ENCODE results near the gene ANAPC16.

ANAPC16 gene

DNA sequence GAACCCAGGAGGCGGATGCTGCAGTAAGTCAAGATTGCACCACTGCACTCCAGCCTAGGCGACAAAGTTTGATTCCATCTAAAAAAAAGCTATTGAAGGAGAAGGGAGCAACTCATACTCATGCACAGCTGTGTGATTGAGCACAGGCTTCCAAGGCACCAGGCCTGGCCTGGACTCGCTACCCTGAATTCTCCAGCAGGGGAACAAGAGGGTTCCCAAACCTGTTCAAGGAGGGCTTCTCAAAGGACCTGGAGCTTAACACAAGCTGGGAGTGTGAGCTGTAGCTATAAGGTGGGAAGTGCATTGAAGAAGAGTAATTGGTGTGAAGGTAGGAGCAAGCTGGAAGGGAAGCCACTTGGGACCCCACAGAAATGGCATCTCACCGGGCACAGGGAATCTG is 42.8 kb downstream of the ANAPC16 start:
- TF ChIP-seq EZH2 (IDR thresholded peaks at IDR 0.05; ENCODE audit: borderline replicate concordance, low read length) = no peak
- TF ChIP-seq, protein P1, sequence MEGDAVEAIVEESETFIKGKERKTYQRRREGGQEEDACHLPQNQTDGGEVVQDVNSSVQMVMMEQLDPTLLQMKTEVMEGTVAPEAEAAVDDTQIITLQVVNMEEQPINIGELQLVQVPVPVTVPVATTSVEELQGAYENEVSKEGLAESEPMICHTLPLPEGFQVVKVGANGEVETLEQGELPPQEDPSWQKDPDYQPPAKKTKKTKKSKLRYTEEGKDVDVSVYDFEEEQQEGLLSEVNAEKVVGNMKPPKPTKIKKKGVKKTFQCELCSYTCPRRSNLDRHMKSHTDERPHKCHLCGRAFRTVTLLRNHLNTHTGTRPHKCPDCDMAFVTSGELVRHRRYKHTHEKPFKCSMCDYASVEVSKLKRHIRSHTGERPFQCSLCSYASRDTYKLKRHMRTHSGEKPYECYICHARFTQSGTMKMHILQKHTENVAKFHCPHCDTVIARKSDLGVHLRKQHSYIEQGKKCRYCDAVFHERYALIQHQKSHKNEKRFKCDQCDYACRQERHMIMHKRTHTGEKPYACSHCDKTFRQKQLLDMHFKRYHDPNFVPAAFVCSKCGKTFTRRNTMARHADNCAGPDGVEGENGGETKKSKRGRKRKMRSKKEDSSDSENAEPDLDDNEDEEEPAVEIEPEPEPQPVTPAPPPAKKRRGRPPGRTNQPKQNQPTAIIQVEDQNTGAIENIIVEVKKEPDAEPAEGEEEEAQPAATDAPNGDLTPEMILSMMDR (IDR thresholded peaks at IDR 0.05; ENCODE audit: low read length) = no peak
- no peak overlapping the region for H2AFZ ChIP-seq (ENCODE audit: low read length)
- no peaks in the 10 kb centered on the region for H3K36me3 ChIP-seq (ENCODE audit: insufficient read depth, low read length)
- peak overlapping the region; percentile 90 for H3K27ac ChIP-seq (ENCODE audit: low read depth, low read length, poor library complexity, severe bottlenecking)
- no peak overlapping the region for H3K4me2 ChIP-seq (ENCODE audit: low read length)
- no peak overlapping the region for H3K9ac ChIP-seq (ENCODE audit: low read length)
- no peaks in the 10 kb centered on the region for H3K9me3 ChIP-seq (ENCODE audit: low read length)
- H3K27me3 ChIP-seq (ENCODE audit: insufficient read depth, low read length) = no peaks in the 10 kb centered on the region
- peaks cover 70% of the 10 kb centered on the region for H3K4me1 ChIP-seq (ENCODE audit: insufficient read depth, low read length, severe bottlenecking)
- no peaks in the 10 kb centered on the region for H3F3A ChIP-seq (ENCODE audit: insufficient read depth, low read length)
- H3K79me2 ChIP-seq (ENCODE audit: insufficient read depth, low read length) = no peaks in the 10 kb centered on the region
- no peaks in the 10 kb centered on the region for H4K20me1 ChIP-seq (ENCODE audit: insufficient read depth, low read length)
- H3K9me2 ChIP-seq (ENCODE audit: low read depth, low read length) = no peaks in the 10 kb centered on the region
- H3K4me3 ChIP-seq (ENCODE audit: low read depth, low read length, poor library complexity, severe bottlenecking) = no peak overlapping the region

DNA sequence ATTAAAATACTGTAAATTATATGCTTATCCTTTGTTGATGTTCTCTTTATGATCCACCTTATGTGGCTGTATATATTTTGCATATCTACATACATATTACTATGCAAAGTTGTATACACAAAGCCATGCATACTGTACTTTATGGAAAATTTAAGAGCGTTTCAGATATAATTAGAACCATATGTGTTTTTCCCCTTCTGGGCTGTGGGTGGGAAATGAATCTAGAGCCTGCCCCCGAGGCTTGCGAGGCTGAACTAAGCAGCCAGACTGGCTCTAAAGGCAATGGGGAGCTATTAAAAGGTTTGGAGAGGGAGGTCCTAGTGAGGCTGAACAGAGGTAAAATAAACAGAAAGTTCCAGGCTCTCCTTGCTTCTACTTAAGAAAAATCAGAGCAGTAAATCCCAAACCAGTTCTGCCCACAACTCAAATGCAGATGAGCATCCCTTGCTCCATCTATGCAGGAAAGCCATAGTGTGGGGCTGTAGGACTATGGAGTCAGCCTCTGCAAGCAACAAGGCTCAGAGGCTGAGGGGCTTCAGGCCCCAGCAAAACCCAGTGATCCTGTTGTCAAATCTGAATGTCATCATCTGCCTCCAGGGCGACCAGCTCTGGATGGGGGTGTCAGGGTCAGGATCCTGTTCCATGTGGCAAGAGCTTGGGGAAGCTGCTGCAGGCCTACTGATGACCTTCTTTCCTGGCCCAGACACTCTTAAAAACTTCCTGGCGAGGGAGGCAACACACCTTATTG is 43.9 kb downstream of the ANAPC16 start:
- Histone ChIP-seq H4K20me1 (ENCODE audit: insufficient read depth, low read length) (no peaks in the 10 kb centered on the region), H3K36me3 (ENCODE audit: insufficient read depth, low read length) (no peaks in the 10 kb centered on the region), H2AFZ (ENCODE audit: low read length) (no peak overlapping the region), H3K9ac (ENCODE audit: low read length) (peak overlapping the region; percentile 71), H3K27me3 (ENCODE audit: insufficient read depth, low read length) (no peaks in the 10 kb centered on the region), H3F3A (ENCODE audit: insufficient read depth, low read length) (no peaks in the 10 kb centered on the region), H3K9me2 (ENCODE audit: low read depth, low read length) (no peaks in the 10 kb centered on the region), H3K27ac (ENCODE audit: low read depth, low read length, poor library complexity, severe bottlenecking) (peak overlapping the region; percentile 90), H3K9me3 (ENCODE audit: low read length) (no peaks in the 10 kb centered on the region), H3K4me3 (ENCODE audit: low read depth, low read length, poor library complexity, severe bottlenecking) (peak overlapping the region; percentile 57), H3K79me2 (ENCODE audit: insufficient read depth, low read length) (no peaks in the 10 kb centered on the region), H3K4me2 (ENCODE audit: low read length) (peak overlapping the region; percentile 70), H3K4me1 (ENCODE audit: insufficient read depth, low read length, severe bottlenecking) (peaks cover 65% of the 10 kb centered on the region)
- TF ChIP-seq EZH2 (IDR thresholded peaks at IDR 0.05; ENCODE audit: borderline replicate concordance, low read length) = no peak
- TF ChIP-seq, protein P1 (IDR thresholded peaks at IDR 0.05; ENCODE audit: low read length) = no peak

DNA sequence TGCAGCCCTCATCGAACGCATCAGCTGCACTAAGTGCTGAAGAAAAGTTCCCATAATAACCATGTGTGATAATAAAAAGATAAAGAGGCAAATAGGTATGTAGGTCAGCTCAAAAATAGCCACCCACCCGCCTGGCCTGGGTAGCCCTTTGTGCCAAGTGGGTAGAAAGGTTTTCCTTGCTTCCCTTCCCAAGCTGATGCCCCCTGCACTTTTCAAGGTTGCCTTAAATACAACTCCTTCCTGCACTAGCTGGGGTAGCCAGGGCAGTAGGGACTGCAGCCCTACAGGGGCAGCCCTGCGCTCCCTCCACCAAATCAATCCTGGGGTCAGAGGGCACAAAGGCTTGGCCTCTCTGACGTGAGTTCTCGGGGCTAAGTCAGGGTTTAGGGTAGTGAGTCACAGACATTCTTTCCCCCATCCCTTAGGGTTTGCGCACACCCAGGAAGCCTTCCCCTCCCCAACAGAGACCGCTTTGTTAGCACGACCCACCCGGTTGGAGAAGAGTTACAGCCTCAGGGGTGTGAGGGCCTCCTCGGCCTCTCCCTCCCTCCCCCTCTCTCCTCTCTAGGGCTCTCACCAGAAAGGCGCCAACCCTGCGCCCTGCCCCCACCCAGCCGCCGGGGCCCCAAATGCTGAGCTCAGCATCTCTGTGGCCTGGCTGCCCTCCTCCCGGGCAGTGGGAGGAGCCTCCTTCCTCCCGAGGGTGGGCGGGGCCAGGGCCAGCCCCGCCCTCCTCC is 44.6 kb downstream of the ANAPC16 start:
- Histone ChIP-seq H3K4me3 (ENCODE audit: low read depth, low read length, poor library complexity, severe bottlenecking) (peak overlapping the region; percentile 57), H3K27ac (ENCODE audit: low read depth, low read length, poor library complexity, severe bottlenecking) (peak overlapping the region; percentile 90), H3K4me1 (ENCODE audit: insufficient read depth, low read length, severe bottlenecking) (peaks cover 57% of the 10 kb centered on the region), H3K9ac (ENCODE audit: low read length) (peak overlapping the region; percentile 71), H3K36me3 (ENCODE audit: insufficient read depth, low read length) (no peaks in the 10 kb centered on the region), H3K9me2 (ENCODE audit: low read depth, low read length) (no peaks in the 10 kb centered on the region), H3K4me2 (ENCODE audit: low read length) (peak overlapping the region; percentile 70), H3K27me3 (ENCODE audit: insufficient read depth, low read length) (no peaks in the 10 kb centered on the region), H2AFZ (ENCODE audit: low read length) (no peak overlapping the region), H3K79me2 (ENCODE audit: insufficient read depth, low read length) (no peaks in the 10 kb centered on the region), H3K9me3 (ENCODE audit: low read length) (no peaks in the 10 kb centered on the region), H3F3A (ENCODE audit: insufficient read depth, low read length) (no peaks in the 10 kb centered on the region), H4K20me1 (ENCODE audit: insufficient read depth, low read length) (no peaks in the 10 kb centered on the region)
- no peak for TF ChIP-seq EZH2 (IDR thresholded peaks at IDR 0.05; ENCODE audit: borderline replicate concordance, low read length)
- TF ChIP-seq, protein P1 (IDR thresholded peaks at IDR 0.05; ENCODE audit: low read length) = no peak

Measured in OCI-LY1 (cell line).